Lung (tissue), 12 donors: ENCODE measurements around the gene CD46. TPM values are rescaled to one million over a fixed set of nuclear protein-coding genes. Genes with fewer than 3 reads are reported as not detected.
"Not testable (repeated sequence)": the region's sequence is repeated elsewhere in the genome, so short reads cannot be mapped to it uniquely, and the experiment has no call there.

Source experiments
- ATAC-seq: fragments of 200-7000 bp; cut with Tn5 transposase; one replicate; pipeline ENCODE4 v1.9.1; 2020; ENCODE audit warnings: moderate number of reproducible peaks; ENCODE audit not compliant: insufficient read depth, low FRiP score
- DNase-seq, 3 donors: peaks; one replicate each; pipeline ENCODE4 v3.0.0-alpha.2; 2013 to 2017
- H3K27ac ChIP-seq, 2 donors: one replicate each; pipeline ENCODE4 v1.5.1; 2013; ENCODE audit warnings: mild to moderate bottlenecking in 2 of 2, moderate library complexity in 2 of 2, control low read depth in 1 of 2, inconsistent platforms in 1 of 2, low read depth in 1 of 2, low read length in 1 of 2
- H3K27me3 ChIP-seq, 3 donors: one replicate each; pipeline ENCODE4 v1.5.1; 2013; ENCODE audit warnings: low read length in 2 of 3; ENCODE audit not compliant: control insufficient read depth in 3 of 3, insufficient read depth in 3 of 3
- H3K36me3 ChIP-seq, 4 donors: one replicate each; pipeline ENCODE4 v1.5.1; 2013; ENCODE audit warnings: low read length in 4 of 4, mild to moderate bottlenecking in 1 of 4, moderate library complexity in 1 of 4; ENCODE audit not compliant: control insufficient read depth in 4 of 4, insufficient read depth in 4 of 4
- H3K4me1 ChIP-seq, 5 donors: one replicate each; pipeline ENCODE4 v1.5.1; 2013; ENCODE audit warnings: low read length in 5 of 5, mild to moderate bottlenecking in 2 of 5, moderate library complexity in 1 of 5; ENCODE audit not compliant: control insufficient read depth in 5 of 5, insufficient read depth in 5 of 5
- H3K4me3 ChIP-seq: one replicate; pipeline ENCODE4 v1.5.1; 2013; ENCODE audit warnings: mild to moderate bottlenecking, control low read depth, moderate library complexity
- H3K9ac ChIP-seq, 2 donors: one replicate each; pipeline ENCODE4 v1.5.1; 2013; ENCODE audit warnings: low read length in 2 of 2, control low read depth in 1 of 2; ENCODE audit not compliant: insufficient read depth in 1 of 2
- H3K9me3 ChIP-seq, 4 donors: one replicate each; pipeline ENCODE4 v1.5.1; 2013; ENCODE audit warnings: low read length in 3 of 4, mild to moderate bottlenecking in 1 of 4, moderate library complexity in 1 of 4; ENCODE audit not compliant: control insufficient read depth in 4 of 4, insufficient read depth in 3 of 4
- WGBS, 2 donors: extraction: QIAGEN DNeasy Blood & Tissue Kit; methylation state at CpG; one replicate each; pipeline ENCODE4 v1.1.7; 2013; 5-methylcytosine and 5-hydroxymethylcytosine counted together
- polyA plus RNA-seq, 2 donors: library from polyadenylated mRNA; stranded (reverse); fragments of 200-250 nt; gene quantifications; one replicate each; pipeline ENCODE4 v1.2.1, GENCODE V29; 2013
- total RNA-seq, 2 donors: library from RNA; depleted of rRNA in 1 of 2; stranded (reverse); fragments of >200 nt in 1 of 2; gene quantifications; one replicate each; pipeline ENCODE4 v1.2.1, GENCODE V29; 2014 to 2021
- TF ChIP-seq, protein P1 (sequence below): IDR thresholded peaks from 2 replicates; pipeline ENCODE4 v1.5.1; 2012; ENCODE audit warnings: mild to moderate bottlenecking; ENCODE audit errors: control extremely low read depth, extremely low read depth
- donor health status: control.
- donor health status: control.
- donor health status: Bipolar disorder and iron deficiency.
- donor health status: healthy.
- donor health status: DM: yes; HTN: yes; CAD: no.

CD46 gene
- total and polyA plus RNA-seq, 4 donors = 157 to 420 (median 215) TPM

DNA sequence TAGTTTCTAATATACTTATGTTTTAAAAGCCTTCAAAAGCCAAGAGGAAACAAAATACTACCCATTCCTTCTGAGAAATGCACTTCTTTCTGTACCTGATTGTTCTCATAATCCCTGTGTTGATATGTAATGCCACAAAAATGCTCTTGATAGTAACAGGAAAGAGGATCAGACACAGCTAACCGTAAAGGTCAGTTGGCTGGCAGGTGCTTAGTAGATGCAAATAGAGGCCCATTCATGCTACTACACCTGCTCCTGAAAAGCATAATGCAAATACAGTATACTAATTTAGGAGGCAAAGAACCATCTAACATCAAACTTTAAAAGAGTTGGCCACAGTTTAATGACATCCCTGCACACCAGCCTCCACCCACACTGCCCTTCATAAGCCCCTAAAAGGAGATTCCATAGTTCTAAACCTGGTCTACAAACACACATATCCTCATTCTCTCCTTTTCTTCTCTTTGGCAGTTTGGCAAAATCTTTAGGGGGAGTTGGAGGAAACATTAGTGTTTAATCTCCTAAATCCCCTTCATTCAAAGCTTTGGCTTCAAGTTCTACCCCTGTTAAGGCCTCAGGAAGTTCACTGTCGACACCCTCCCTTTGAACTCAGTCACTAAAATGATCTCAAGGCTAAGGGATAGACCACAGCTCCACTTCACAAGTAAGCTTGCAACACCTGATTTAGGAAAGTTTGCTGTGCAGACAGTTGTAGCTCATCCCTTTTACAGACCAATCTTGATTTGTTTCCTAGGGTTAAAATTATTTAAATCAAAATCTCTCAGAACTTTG, 2.9 kb upstream of the CD46 start:
- Histone ChIP-seq H3K9me3 (no peaks in the 10 kb centered on the region), H3K4me3 (no peak overlapping the region), H3K27me3 (no peaks in the 10 kb centered on the region), H3K9ac (no peak overlapping the region), H3K4me1 (peaks cover 4 to 25% (median 6%) of the 10 kb centered on the region in 5 donors), H3K36me3 (no peaks in the 10 kb centered on the region), H3K27ac (peak overlapping the region in 1 of 2 donors; percentile 15)
- no peak for ATAC-seq
- TF ChIP-seq, protein P1, sequence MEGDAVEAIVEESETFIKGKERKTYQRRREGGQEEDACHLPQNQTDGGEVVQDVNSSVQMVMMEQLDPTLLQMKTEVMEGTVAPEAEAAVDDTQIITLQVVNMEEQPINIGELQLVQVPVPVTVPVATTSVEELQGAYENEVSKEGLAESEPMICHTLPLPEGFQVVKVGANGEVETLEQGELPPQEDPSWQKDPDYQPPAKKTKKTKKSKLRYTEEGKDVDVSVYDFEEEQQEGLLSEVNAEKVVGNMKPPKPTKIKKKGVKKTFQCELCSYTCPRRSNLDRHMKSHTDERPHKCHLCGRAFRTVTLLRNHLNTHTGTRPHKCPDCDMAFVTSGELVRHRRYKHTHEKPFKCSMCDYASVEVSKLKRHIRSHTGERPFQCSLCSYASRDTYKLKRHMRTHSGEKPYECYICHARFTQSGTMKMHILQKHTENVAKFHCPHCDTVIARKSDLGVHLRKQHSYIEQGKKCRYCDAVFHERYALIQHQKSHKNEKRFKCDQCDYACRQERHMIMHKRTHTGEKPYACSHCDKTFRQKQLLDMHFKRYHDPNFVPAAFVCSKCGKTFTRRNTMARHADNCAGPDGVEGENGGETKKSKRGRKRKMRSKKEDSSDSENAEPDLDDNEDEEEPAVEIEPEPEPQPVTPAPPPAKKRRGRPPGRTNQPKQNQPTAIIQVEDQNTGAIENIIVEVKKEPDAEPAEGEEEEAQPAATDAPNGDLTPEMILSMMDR = no peak
- 43 to 47% methylated on average over 2 of the region's 2 CpGs for WGBS, 2 donors
- DNase-seq = peak in 2 of 3 donors; percentile 33 to 49

DNA sequence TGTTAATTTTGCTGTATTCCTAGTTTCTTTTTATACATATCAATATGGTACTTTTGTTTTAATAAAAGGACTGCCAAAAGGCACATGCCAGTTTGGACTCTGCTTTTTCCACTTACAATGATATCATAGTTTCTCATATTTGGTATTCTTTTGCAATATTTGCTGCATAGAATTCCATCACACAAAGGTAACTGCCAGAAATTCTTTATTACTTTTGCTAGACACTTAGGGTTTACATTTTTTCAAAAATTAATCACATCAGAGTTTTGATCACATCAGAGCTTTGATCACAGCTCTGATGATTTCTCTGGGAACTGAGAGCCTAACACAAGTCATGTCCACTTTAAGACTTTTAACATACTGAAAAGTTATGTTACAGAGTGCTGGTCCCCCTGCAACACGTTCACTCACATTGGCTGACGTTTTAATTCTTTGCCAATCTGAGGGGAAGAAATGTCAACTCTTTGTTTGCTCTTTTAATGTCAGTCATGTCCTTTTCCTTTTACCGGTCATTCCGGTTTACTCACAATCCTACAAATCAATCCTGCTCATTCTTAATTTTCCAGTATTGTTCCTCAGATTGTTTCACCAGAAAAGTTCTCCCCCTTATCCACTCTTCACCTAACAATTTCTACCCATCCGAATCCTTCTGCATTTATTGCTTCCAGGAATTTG, 1.1 kb upstream of the CD46 start:
- DNase-seq = peak in 2 of 3 donors; percentile 47 to 59
- no peak for ATAC-seq
- Histone ChIP-seq H3K4me3 (no peak overlapping the region), H3K9ac (no peak overlapping the region), H3K36me3 (no peaks in the 10 kb centered on the region), H3K4me1 (peaks cover 5 to 27% (median 11%) of the 10 kb centered on the region in 5 donors), H3K27me3 (no peaks in the 10 kb centered on the region), H3K27ac (peak overlapping the region; percentile 94 to 95), H3K9me3 (no peaks in the 10 kb centered on the region)
- TF ChIP-seq, protein P1 = no peak
- WGBS, 2 donors = 40 to 66% methylated on average over 5 of the region's 5 CpGs

DNA sequence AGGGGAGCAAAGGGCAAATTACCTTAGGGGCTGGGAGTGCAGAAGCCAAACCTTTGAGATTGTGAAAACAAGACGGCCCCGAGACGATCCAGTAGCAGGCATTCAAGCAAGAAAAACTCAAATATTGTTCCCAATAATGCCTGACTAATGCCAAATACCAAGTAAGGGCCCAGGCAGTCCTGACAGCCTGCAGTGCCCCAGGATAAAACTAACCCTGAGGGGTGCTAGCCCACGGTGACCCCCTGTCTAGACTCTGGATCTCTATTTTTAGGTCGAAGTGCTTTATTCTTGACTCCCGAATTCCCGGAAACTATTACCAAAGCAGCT, 428 bp upstream of the CD46 start:
- peak overlapping the region; percentile 49 to 61 for H3K9ac ChIP-seq
- H3K4me3 ChIP-seq = peak overlapping the region; percentile 6
- WGBS, 2 donors = 11 to 23% methylated on average over 7 of the region's 7 CpGs
- not testable (repeated sequence) for H3K27me3 ChIP-seq, H3K36me3 ChIP-seq, DNase-seq, ATAC-seq, H3K9me3 ChIP-seq
- H3K4me1 ChIP-seq = peaks cover 5 to 27% (median 11%) of the 10 kb centered on the region in 5 donors
- H3K27ac ChIP-seq = peak overlapping the region; percentile 94 to 95

DNA sequence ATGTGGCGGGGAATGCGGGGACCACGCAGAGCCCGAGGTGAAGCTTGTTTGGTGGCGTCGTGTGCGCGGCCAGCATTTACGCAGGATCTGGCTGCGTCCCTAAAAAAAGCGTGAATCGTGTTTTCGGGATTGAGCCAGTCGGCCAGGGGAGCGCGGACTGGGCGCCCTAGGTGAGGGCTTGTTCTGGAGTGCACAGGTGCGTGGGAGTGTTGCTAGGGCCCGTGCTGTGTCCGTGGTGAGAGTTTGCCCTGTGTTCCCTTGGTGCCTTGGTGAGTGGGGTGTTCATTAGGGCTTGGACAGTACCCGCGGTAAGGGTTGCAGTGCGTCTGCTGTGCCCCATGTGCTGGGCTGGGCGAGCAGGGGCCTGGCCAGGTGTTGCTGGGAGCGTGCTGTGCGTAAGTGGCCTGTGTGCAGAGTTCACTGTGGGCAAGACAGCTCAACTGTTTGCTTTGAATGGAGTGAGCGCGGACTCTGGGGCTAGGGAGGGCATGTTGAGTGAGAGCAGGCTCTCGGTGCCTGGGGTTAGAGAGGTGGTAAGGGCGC, 673 bp downstream of the CD46 start:
- TF ChIP-seq, protein P1 = no peak
- no peaks in the 10 kb centered on the region for H3K9me3 ChIP-seq
- H3K36me3 ChIP-seq = peaks cover 0 to 2% (median 0%) of the 10 kb centered on the region in 4 donors
- ATAC-seq (peak; percentile 1), DNase-seq (peak; percentile 21 to 32 (median 24))
- peak overlapping the region; percentile 54 to 75 for H3K9ac ChIP-seq
- H3K27me3 ChIP-seq = no peaks in the 10 kb centered on the region
- H3K4me3 ChIP-seq = peak overlapping the region; percentile 87
- H3K27ac ChIP-seq = peak overlapping the region; percentile 82 to 83
- H3K4me1 ChIP-seq = peaks cover 5 to 27% (median 11%) of the 10 kb centered on the region in 5 donors
- WGBS, 2 donors = 1 to 2% methylated on average over 30 of the region's 30 CpGs
